Activated T-helper 2 cell treated with anti-CD3 and anti-CD28 coated beads, Interferon-gamma antibody, Interleukin-2, Interleukin-4, amounts not matched to agents 10 μg/mL and 5 μg/mL and 100 μg/mL, durations not matched to agents 14 hours and 24 hours and 36 hours (primary cell): ENCODE results near the gene RHOJ. TPM values are rescaled to one million over a fixed set of nuclear protein-coding genes. Genes with fewer than 3 reads are reported as not detected.
"Not testable (repeated sequence)": the region's sequence is repeated elsewhere in the genome, so short reads cannot be mapped to it uniquely, and the experiment has no call there.

Source experiments
- DNase-seq: peaks from one replicate; pipeline ENCODE4 v3.0.0; 2021; ENCODE audit warnings: low spot score
- H3K27ac Mint-ChIP-seq: one replicate; pipeline ENCODE4 v1.8.0; 2021; ENCODE audit warnings: mixed read lengths
- H3K27me3 Mint-ChIP-seq: one replicate; pipeline ENCODE4 v1.8.0; 2021; ENCODE audit warnings: low read depth, mixed read lengths
- H3K36me3 Mint-ChIP-seq: one replicate; pipeline ENCODE4 v1.8.0; 2021; ENCODE audit warnings: low read depth, mixed read lengths
- H3K4me1 Mint-ChIP-seq: one replicate; pipeline ENCODE4 v1.8.0; 2021; ENCODE audit warnings: low read depth, mixed read lengths
- H3K4me3 Mint-ChIP-seq: one replicate; pipeline ENCODE4 v1.8.0; 2021; ENCODE audit warnings: low read depth, mild to moderate bottlenecking, moderate library complexity, mixed read lengths
- H3K9me3 Mint-ChIP-seq: one replicate; pipeline ENCODE4 v1.8.0; 2021; ENCODE audit warnings: mixed read lengths
- intact Hi-C: fragments of 100-400 bp; cut with micrococcal nuclease; formaldehyde crosslinking; loops from one replicate; pipeline ENCODE4 v1.15.1; 2023
- total RNA-seq: library from RNA; stranded (reverse); gene quantifications from 2 replicates; pipeline ENCODE4 v1.2.3, GENCODE V29; 2022

Gene RHOJ
- total RNA-seq, 1 donor from 2014 or later, result not detected

- no peaks in the 10 kb centered on the region for H3K36me3 Mint-ChIP-seq
- H3K9me3 Mint-ChIP-seq, result no peaks in the 10 kb centered on the region
- peaks cover 5% of the 10 kb centered on the region for H3K27me3 Mint-ChIP-seq
- intact Hi-C loops, result no loop called here
- H3K27ac Mint-ChIP-seq, result no peak overlapping the region
- no peak for DNase-seq
- H3K4me1 Mint-ChIP-seq, result peaks cover 5% of the 10 kb centered on the region
- no peak overlapping the region for H3K4me3 Mint-ChIP-seq
Observed at GRCh38 chr14:63296060-63296563, 91.9 kb downstream of the RHOJ start.

DNA sequence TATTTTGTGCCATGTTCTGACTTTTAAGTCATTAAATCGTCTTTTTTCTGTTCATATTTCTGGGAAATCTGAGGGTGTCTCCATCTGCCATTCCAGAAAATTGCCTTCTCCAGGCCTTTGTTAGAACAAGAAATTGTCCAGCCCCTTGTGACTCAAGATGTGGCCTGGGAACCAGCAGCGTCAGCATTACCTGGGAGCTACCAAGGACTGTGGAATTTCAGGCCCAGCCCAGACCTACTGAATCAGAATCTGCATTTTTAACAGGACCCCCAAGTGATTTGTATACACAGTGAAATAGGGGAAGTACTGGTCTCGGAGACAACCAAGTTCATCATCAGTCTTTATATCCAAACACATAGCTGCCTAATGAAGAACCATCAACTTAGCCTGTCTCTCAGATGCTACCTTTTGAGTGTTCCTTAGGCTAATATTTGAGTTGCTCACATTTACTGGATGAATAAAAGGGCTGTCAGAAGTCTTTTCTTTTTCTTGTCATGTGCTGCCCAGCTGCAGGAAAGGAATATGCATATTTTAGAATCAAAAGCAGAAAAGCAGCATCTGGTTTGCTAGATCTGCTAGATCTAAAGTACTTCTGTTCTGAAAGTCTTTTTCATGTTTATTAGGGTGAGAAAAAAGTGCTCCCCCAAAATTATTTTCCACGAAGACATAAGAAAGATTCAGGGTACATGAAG is 93.3 kb downstream of the RHOJ start:
- no peak for DNase-seq
- Mint-ChIP-seq H3K27ac (no peak overlapping the region), H3K4me3 (no peak overlapping the region), H3K9me3 (no peaks in the 10 kb centered on the region), H3K36me3 (no peaks in the 10 kb centered on the region), H3K4me1 (peaks cover 5% of the 10 kb centered on the region), H3K27me3 (peaks cover 2% of the 10 kb centered on the region)
- intact Hi-C loops, result no loop called here

- DNase-seq, result no peak
- Mint-ChIP-seq H3K4me1 (peaks cover 5% of the 10 kb centered on the region), H3K27ac (no peak overlapping the region), H3K36me3 (no peaks in the 10 kb centered on the region), H3K9me3 (no peaks in the 10 kb centered on the region), H3K4me3 (no peak overlapping the region), H3K27me3 (peaks cover 4% of the 10 kb centered on the region)
- intact Hi-C loops, result no loop called here
Observed at GRCh38 chr14:63299351-63300110, 95.3 kb downstream of the RHOJ start.

DNA sequence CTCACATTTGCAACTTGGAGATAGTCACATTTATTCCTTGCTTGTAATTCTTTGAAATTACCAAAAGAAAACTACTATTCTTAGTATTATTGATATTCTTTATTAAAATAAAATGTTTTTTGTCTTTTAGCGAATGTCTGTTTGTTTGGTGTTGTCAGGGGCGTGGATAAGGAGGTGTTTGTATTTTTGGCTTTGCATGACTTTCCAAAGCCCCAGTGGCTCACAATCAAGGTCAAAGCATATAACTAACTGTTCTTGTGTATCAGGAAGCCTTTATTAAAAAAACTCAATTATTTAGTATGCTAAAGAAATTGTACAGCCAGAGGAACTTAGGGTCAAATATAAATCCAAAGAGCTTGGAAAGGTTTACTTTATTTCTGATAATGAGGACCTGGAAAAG is 96.6 kb downstream of the RHOJ start:
- no peak for DNase-seq
- peaks cover 3% of the 10 kb centered on the region for H3K4me1 Mint-ChIP-seq
- no peaks in the 10 kb centered on the region for H3K36me3 Mint-ChIP-seq
- no peaks in the 10 kb centered on the region for H3K9me3 Mint-ChIP-seq
- H3K27ac Mint-ChIP-seq, result no peak overlapping the region
- no peak overlapping the region for H3K4me3 Mint-ChIP-seq
- intact Hi-C loops, result no loop called here
- peaks cover 4% of the 10 kb centered on the region for H3K27me3 Mint-ChIP-seq

DNA sequence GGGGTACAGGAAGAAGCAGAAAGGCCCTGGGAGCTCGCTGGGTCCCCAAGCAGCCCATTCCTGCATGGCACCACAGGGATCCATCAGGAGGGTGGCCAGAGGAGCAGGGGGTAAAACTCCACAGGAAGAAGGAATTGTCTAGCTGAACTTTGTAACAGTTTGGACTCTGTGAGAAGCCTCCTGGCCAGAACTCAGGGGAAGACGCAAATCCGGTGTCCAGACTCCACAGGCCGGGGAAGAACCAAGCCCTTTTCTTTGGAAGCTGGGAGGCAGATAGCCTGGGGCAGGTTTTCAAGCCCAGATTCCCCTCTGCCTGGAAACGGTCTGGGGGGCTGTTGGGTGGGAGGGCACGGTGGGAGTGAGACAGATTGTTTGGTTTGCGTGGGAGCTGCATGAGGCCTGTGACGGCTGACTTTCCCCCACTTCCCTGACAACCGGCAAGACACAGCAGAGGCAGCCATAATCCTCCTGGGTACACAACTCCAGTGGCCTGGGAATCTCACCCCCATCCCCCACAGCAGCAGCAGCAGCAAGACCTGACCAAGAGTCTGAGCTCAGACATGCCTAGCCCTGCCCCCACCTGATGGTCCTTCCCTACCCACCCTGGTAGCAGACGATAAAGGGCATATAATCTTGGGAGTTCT is 97.8 kb downstream of the RHOJ start:
- intact Hi-C loops, result no loop called here
- Mint-ChIP-seq H3K36me3 (no peaks in the 10 kb centered on the region), H3K27me3 (peaks cover 2% of the 10 kb centered on the region), H3K4me3 (no peak overlapping the region), H3K4me1 (no peaks in the 10 kb centered on the region), H3K27ac (no peak overlapping the region), H3K9me3 (no peaks in the 10 kb centered on the region)
- DNase-seq, result no peak

DNA sequence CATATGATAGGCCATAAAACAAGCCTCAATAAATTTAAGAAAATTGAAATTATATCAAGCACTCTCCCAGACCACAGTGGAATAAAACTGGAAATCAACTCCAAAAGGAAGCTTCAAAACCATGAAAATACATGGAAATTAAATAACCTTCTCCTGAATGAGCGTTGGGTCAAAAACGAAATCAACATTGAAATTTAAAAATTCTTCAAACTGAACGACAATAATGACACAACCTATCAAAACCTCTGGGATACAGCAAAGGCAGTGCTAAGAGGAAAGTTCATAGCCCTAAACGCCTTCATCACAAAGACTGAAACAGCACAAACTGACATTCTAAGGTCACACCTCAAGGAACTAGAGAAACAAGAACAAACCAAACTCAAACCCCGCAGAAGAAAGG is 100.2 kb downstream of the RHOJ start:
- H3K4me3 Mint-ChIP-seq, DNase-seq, H3K4me1 Mint-ChIP-seq, H3K9me3 Mint-ChIP-seq, H3K27me3 Mint-ChIP-seq, intact Hi-C loops, H3K36me3 Mint-ChIP-seq, H3K27ac Mint-ChIP-seq: not testable (repeated sequence)

DNA sequence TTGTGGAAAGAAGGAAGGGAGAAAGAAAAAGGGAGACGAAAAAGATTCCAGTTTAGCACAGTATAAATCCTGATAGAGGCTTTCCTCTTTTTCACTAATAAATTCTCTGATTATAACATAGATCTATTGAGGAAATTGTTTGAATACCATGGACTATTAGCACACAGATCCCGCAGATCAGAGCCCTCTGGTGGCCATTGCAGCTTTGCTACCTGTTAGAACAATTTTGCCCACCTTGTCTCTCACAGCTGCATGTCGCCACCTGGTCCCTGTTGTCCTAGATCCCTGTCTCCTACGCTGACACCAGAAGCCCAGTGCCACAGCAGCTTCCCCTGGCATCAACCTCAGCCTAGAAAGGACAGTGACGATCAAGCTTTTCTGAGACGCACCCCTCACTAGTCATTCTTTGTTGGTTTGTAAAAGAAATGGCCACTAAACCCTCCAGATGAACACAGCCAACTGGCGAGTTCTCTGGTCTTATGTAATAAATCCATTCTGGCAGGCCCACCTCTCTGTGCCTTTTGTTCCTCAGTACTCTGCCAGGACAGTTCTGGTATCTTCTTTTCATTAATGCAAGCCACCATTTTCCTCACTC is 104.6 kb downstream of the RHOJ start:
- intact Hi-C loops, result no loop called here
- no peaks in the 10 kb centered on the region for H3K4me1 Mint-ChIP-seq
- no peaks in the 10 kb centered on the region for H3K9me3 Mint-ChIP-seq
- peaks cover 1% of the 10 kb centered on the region for H3K27me3 Mint-ChIP-seq
- H3K27ac Mint-ChIP-seq, result no peak overlapping the region
- DNase-seq, result no peak
- no peaks in the 10 kb centered on the region for H3K36me3 Mint-ChIP-seq
- H3K4me3 Mint-ChIP-seq, result no peak overlapping the region

- no peak within 1 kb of the TSS for H3K4me3 Mint-ChIP-seq
- peaks cover 1% of the 10 kb centered on the region for H3K27me3 Mint-ChIP-seq
- H3K9me3 Mint-ChIP-seq, result no peaks in the 10 kb centered on the region
- no peaks in the 10 kb centered on the region for H3K36me3 Mint-ChIP-seq
- H3K27ac Mint-ChIP-seq, result no peak within 1 kb of the TSS
- no peak for DNase-seq
- no peaks in the 10 kb centered on the region for H3K4me1 Mint-ChIP-seq
- intact Hi-C loops, result no loop called here
Observed at GRCh38 chr14:63318835-63319234, 114.6 kb downstream of the RHOJ start, which contains the start of gene GPHB5. Gene GPHB5 (minus strand): TSS chr14:63318935. CDS start chr14:63317849, 1,086 bp downstream.

DNA sequence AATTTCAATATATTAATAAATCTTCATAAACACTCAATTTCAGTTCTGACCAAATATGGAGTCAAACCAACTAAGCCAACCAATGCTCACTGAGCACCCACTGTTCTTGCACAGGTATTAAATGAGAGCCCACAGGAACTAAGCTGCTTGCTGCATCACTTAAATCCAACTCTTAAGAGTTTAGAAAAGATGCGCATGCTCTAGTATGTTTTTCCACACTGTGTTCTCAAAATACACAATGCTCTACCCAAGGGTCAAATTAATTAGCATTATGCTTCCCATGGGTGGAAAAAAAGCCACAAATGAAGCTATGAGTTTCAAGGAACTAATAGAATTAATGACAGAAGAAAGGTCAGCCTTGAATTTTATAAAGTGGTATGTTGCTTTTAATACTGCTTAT is 118.2 kb downstream of the RHOJ start:
- H3K36me3 Mint-ChIP-seq, result no peaks in the 10 kb centered on the region
- H3K4me3 Mint-ChIP-seq, result no peak overlapping the region
- no peak overlapping the region for H3K27ac Mint-ChIP-seq
- H3K4me1 Mint-ChIP-seq, result no peaks in the 10 kb centered on the region
- H3K9me3 Mint-ChIP-seq, result no peaks in the 10 kb centered on the region
- no peak for DNase-seq
- intact Hi-C loops, result no loop called here
- no peaks in the 10 kb centered on the region for H3K27me3 Mint-ChIP-seq

DNA sequence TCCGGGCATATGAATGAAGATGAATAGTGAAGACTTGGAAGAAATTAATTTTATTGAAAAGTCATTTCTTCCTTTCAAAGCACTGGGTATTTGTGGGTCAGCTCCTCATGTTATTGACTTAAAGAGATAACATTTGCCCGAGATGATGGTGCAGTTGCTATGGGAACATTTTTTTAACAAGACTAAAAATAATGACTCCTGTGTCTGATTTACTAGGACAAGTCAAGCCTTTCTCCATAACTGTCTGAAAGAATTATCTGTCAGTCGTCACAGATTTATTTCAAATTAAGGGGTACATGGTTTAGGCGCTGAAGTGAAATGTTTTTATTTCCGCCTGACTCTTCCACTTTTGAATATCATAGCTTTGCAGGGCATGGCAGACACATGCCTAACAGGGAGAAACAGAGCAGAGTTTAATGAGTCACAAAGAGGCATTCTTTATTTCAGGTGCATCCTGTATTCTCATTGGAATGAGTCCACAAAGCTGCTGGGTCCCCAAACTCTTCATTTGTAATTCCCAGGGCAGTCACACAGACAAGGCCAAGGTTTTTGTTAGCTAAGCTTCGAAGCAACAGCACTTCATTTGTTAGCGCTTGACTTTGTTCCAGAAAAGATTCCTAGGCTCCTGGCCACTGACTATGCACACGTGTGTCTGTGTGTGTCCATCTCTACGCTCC is 118.8 kb downstream of the RHOJ start:
- intact Hi-C loops, result no loop called here
- no peaks in the 10 kb centered on the region for H3K27me3 Mint-ChIP-seq
- no peaks in the 10 kb centered on the region for H3K9me3 Mint-ChIP-seq
- no peaks in the 10 kb centered on the region for H3K36me3 Mint-ChIP-seq
- H3K27ac Mint-ChIP-seq, result no peak overlapping the region
- no peak overlapping the region for H3K4me3 Mint-ChIP-seq
- H3K4me1 Mint-ChIP-seq, result no peaks in the 10 kb centered on the region
- DNase-seq, result no peak

- Mint-ChIP-seq H3K36me3 (no peaks in the 10 kb centered on the region), H3K4me3 (no peak overlapping the region), H3K27ac (no peak overlapping the region), H3K9me3 (no peaks in the 10 kb centered on the region), H3K4me1 (no peaks in the 10 kb centered on the region), H3K27me3 (no peaks in the 10 kb centered on the region)
- intact Hi-C loops, result no loop called here
- no peak for DNase-seq
Observed at GRCh38 chr14:63326840-63327239, 122.6 kb downstream of the RHOJ start.
